Naive B cell (primary cell): ENCODE data around the gene RBM39. TPM values are rescaled to one million over a fixed set of nuclear protein-coding genes. Genes with fewer than 3 reads are reported as not detected.
"Not testable (repeated sequence)": the region's sequence is repeated elsewhere in the genome, so short reads cannot be mapped to it uniquely, and the experiment has no call there.

Source experiments
- ATAC-seq, 2 donors: fragments of 150-1000 bp; cut with Tn5 transposase; 2 replicates each; pipeline ENCODE4 v1.10.0; 2021; ENCODE audit warnings: low read depth in 2 of 2, mild to moderate bottlenecking in 2 of 2, moderate library complexity in 2 of 2
- DNase-seq: peaks from one replicate; pipeline ENCODE4 v3.0.0; 2022
- H3K27ac Mint-ChIP-seq, 6 donors: one replicate each; pipeline ENCODE4 v1.8.0; 2020 to 2022; ENCODE audit warnings: mild to moderate bottlenecking in 6 of 6, mixed read lengths in 6 of 6, moderate library complexity in 5 of 6, inconsistent platforms in 2 of 6
- H3K27me3 Mint-ChIP-seq, 3 donors: one replicate each; pipeline ENCODE4 v1.8.0; 2021 to 2022; ENCODE audit warnings: mixed read lengths in 3 of 3, mild to moderate bottlenecking in 1 of 3
- H3K36me3 Mint-ChIP-seq, 2 donors: one replicate each; pipeline ENCODE4 v1.8.0; 2020 to 2022; ENCODE audit warnings: mixed read lengths in 2 of 2, inconsistent platforms in 1 of 2, mild to moderate bottlenecking in 1 of 2
- H3K4me1 Mint-ChIP-seq, 3 donors: one replicate each; pipeline ENCODE4 v1.8.0; 2020 to 2022; ENCODE audit warnings: mixed read lengths in 3 of 3, inconsistent platforms in 1 of 3, mild to moderate bottlenecking in 1 of 3, moderate library complexity in 1 of 3
- H3K4me3 Mint-ChIP-seq, 8 donors: one replicate each; pipeline ENCODE4 v1.8.0; 2020 to 2022; ENCODE audit warnings: mild to moderate bottlenecking in 8 of 8, mixed read lengths in 8 of 8, moderate library complexity in 8 of 8, inconsistent platforms in 2 of 8
- H3K9me3 Mint-ChIP-seq, 7 donors: one replicate each; pipeline ENCODE4 v1.8.0; 2020 to 2022; ENCODE audit warnings: mixed read lengths in 7 of 7, mild to moderate bottlenecking in 5 of 7, inconsistent platforms in 2 of 7, moderate library complexity in 1 of 7
- polyA plus RNA-seq, 6 donors: library from polyadenylated mRNA; unstranded; fragments of 300-500 nt; fragmentation: Illumina TruSeq; gene quantifications; one replicate each; pipeline ENCODE4 v1.2.3, GENCODE V29; 2021; ENCODE audit warnings: low read depth in 6 of 6

The RBM39 gene
- polyA plus RNA-seq, 6 donors from 2014 or later: 85.4 to 213 (median 173) TPM

DNA sequence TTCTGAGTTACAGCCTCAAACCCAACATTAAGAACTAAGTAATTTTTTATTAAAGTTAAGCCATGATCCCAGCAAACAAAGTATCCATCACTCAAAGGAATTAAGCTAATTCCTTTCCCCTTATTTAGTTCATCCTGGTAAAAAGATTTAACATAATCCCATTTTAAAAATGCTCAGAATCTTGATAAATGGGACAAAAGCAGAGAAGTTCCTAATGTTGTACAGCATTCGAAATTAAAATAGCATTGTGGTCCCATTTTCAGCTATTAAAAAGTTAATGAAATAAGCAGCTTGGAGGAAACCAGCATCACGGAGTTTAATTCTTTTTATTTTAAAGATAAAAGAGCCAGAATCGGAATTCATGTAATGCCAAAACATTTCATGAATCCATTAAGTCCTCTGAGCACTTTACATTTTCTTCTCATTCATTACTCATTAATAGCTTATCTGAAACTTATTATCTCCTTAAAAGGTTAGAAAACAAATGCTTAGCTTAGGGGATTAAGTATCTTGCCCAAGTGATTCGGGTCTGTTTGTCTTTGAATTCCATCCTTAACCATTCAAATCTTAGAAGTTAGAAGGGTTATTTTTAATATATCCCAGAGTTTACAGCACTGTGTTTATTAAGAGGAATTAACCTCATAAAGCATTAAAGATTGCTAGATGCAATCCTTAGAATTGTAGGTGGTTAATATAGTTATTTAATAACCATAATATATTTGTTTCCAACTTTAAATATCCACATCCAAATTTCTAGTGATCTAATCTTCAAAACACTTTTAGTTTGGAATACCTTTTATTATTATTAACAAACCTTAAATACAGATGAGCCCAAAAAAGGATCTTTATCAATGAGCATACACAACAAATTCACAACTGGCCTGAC is 11.2 kb downstream of the RBM39 start:
- DNase-seq: no peak
- Mint-ChIP-seq H3K4me3 (no peak overlapping the region), H3K9me3 (no peaks in the 10 kb centered on the region), H3K27ac (peak overlapping the region in 1 of 6 donors; percentile 53), H3K4me1 (peaks cover 9 to 36% (median 25%) of the 10 kb centered on the region in 3 donors), H3K36me3 (peaks cover 14 to 29% of the 10 kb centered on the region in 2 donors), H3K27me3 (no peaks in the 10 kb centered on the region)
- no peak for ATAC-seq

DNA sequence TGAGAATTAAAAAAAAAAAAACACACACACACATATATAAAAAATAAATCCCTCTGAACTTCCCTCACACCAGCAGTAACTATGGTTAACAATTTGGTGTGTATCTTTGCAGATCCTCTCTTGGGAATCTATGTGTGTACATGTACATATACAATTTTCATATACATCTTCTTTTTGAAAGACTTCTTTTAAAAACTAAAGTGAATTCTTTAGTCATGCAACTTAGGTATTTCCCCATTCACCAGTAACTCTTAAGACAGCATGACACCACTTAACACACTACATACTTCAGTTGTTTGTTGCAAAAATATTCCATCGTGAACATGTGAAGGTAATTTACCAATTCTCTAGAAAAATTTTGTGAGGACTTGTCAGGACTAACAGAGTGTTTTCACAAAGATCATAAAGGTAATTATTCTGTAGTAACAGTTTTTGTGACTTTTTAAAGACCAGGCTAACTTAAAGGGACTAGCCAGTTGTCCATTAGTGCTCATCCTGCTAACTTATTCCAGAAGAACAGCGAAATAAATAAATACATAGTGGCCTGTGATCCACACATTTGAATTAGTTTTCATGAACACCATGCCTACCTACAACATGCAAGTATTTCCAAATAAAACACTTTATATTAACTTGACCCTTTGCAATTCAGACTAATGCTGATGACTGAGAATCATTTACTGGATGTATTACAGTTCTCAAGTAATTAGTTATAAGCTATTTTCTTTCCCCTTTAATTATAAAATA is 12.1 kb downstream of the RBM39 start:
- Mint-ChIP-seq H3K27me3 (no peaks in the 10 kb centered on the region), H3K4me3 (peak overlapping the region in 1 of 8 donors; percentile 27), H3K27ac (peak overlapping the region in 1 of 6 donors; percentile 53), H3K4me1 (peaks cover 12 to 30% (median 25%) of the 10 kb centered on the region in 3 donors), H3K9me3 (no peaks in the 10 kb centered on the region), H3K36me3 (peaks cover 14 to 33% of the 10 kb centered on the region in 2 donors)
- ATAC-seq: no peak
- DNase-seq: no peak

DNA sequence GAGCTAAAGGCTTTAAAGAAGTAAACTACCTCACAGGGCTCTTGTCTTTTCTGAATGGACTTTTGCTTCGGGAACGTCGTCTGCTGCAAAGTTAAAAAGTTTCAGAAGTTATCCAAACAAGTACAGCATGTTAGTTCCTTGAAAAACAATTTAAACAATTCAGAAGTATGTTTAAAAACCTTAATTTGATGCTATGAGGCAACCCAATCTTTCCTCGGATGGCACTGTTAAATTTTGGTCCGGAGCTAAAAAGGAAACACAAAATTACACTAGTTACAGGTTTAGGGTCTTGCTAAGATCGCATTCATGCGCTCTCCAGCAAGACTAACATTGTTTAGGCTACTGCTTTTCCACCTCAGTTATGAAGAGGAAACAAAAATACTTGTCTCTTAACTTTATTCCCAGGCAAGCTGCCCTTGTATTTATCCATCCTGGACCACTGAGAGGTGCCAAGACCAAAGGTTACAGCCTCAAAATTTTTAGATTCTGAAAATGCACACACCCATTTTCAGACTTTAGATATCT is 12.7 kb downstream of the RBM39 start:
- Mint-ChIP-seq H3K27ac (peak overlapping the region in 1 of 6 donors; percentile 53), H3K9me3 (no peaks in the 10 kb centered on the region), H3K4me3 (no peak overlapping the region), H3K36me3 (peaks cover 11 to 27% of the 10 kb centered on the region in 2 donors), H3K27me3 (no peaks in the 10 kb centered on the region), H3K4me1 (peaks cover 9 to 24% (median 21%) of the 10 kb centered on the region in 3 donors)
- no peak for ATAC-seq
- no peak for DNase-seq

DNA sequence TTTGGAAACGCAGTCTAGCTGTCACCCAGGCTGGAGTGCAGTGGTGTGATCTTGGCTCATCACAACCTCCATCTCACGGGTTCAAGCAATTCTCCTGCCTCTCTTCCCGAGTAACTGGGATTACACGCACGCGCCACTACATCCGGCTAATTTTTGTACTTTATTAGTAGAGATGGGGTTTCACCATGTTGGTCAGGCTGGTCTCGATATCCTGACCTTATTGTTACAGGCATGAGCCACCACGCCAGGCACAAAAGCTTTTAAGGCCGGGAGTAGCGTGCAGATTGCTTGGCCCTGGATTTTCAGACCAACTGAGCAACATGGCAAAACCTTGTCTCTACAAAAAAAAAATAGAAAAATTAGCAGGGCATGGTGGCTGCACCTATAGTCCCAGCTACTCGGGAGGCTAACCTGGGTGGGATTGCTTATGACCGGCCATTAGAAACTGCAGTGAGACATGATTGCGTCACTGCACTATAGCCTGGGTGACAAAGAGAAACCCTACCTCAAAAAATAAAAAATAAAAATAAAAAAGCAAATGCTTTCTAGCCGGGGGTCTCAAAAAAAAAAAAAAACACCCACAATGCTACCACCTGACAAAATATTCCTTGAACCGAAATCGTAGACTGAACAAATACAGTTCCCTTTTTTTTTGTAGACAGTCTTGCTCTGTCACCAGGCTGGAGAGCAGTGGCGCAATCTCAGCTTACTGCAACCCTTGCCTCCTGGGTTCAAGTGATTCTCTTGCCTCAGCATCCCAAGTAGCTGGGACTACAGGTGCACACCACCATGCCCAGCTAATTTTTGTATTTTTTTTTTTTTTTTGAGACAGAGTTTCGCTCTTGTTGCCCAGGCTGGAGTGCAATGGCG is 15.0 kb downstream of the RBM39 start:
- H3K9me3 Mint-ChIP-seq: no peaks in the 10 kb centered on the region
- H3K27me3 Mint-ChIP-seq: no peaks in the 10 kb centered on the region
- H3K36me3 Mint-ChIP-seq: peaks cover 0 to 24% of the 10 kb centered on the region in 2 donors
- DNase-seq (no peak), ATAC-seq (no peak)
- H3K4me3 Mint-ChIP-seq: no peak overlapping the region
- peak overlapping the region in 1 of 6 donors; percentile 76 for H3K27ac Mint-ChIP-seq
- H3K4me1 Mint-ChIP-seq: peaks cover 4 to 8% (median 8%) of the 10 kb centered on the region in 3 donors

DNA sequence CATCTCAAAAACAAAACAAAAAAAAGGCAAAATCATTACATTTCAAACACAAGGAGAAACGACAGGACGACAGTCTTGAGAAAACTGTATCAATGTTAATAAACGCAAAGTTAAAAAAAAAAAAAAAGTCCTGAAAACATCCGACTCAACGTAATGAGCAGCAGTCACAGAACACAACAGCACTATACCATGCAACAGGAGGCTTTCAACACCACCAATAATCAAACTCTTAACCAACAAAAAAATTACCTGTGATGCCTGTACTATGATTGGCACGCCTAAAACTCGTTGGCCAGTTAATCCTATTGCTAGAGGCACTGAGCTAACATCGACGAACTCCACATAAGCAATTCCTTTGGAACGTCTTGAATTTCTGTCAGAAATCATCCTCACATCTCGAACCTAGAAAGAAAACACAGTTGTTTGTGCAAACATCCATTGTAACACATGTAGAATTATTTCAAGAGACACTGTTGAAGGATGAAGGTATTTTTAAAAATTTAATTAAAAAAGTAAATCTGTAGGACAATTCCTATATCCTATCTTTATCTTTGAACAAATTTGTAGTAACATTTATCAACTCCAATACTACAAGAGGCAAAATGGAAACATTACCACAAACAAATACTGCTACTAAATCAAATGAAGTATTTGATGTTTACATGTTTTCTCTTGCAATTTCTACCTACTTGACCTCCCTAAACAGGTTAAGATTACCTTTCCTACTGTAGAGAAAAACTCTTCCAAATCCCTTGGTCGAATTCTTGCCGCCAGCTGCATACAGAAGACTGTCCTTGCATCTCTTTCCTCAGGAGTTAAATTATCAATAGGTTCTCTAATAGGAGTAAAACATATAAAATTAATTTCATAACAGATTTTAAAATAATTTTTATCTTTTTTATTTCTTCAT is 17.5 kb downstream of the RBM39 start:
- H3K27me3 Mint-ChIP-seq: no peaks in the 10 kb centered on the region
- H3K4me1 Mint-ChIP-seq: peaks cover 0 to 3% (median 3%) of the 10 kb centered on the region in 3 donors
- H3K27ac Mint-ChIP-seq: peak overlapping the region in 2 of 6 donors; percentile 12 to 60
- no peak overlapping the region for H3K4me3 Mint-ChIP-seq
- ATAC-seq (no peak), DNase-seq (no peak)
- no peaks in the 10 kb centered on the region for H3K9me3 Mint-ChIP-seq
- H3K36me3 Mint-ChIP-seq: peaks cover 10 to 22% of the 10 kb centered on the region in 2 donors

DNA sequence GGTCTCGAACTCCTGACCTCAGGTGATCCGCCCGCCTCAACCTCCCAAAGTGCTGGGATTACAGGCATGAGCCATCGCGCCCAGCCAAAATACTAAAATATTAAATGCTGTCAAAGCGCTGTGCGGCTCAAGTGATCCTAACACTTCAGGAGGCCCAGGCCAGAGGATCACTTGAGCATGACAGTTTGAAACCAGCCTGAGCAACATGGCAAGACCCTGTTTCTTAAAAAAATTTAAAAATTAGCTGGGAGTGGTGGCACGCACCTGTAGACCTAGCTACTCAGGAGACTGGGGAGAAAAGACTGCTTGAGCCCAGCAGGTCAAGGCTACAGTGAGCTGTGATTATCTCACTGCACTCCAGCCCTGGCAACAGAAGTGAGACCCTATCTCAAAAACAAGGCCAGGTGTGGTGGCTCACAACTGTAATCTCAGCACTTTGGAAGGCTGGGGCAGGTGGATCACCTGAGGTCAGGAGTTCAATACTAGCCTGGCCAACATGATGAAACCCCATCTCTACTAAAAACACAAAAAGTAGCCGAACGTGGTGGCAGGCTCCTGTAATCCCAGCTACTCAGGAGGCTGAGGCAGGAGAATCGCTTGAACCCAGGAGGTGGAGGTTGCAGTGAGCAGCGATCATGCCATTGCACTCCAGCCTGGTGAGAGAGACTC is 18.3 kb downstream of the RBM39 start:
- not testable (repeated sequence) for H3K4me3 Mint-ChIP-seq, H3K27me3 Mint-ChIP-seq

DNA sequence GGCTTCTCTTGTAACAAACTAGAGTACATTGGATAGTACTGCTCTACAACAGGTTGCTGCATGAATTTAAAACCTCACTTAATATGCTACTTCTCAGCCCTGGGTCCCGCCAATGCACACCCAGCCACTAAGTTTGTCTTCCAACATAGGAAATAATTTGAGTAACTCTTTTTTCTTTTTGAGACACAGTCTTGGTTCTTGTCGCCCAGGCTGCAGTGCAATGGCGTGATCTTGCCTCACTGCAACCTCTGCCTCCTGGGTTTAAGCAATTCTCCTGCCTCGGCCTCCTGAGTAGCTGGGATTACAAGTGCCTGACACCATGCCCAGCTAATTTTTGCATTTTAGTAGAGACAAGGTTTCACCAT is 18.8 kb downstream of the RBM39 start:
- Mint-ChIP-seq H3K4me3 (peak overlapping the region in 1 of 8 donors; percentile 15), H3K27ac (peak overlapping the region in 3 of 6 donors; percentile 57 to 88 (median 74)), H3K36me3 (peaks cover 10 to 22% of the 10 kb centered on the region in 2 donors)
- not testable (repeated sequence) for H3K9me3 Mint-ChIP-seq, H3K27me3 Mint-ChIP-seq, DNase-seq, ATAC-seq, H3K4me1 Mint-ChIP-seq

More for the DNA sequence above, 18.3 kb downstream of the RBM39 start:
- not testable (repeated sequence) for H3K4me1 Mint-ChIP-seq, DNase-seq, H3K9me3 Mint-ChIP-seq, ATAC-seq
- Mint-ChIP-seq H3K36me3 (peaks cover 10 to 22% of the 10 kb centered on the region in 2 donors), H3K27ac (peak overlapping the region in 5 of 6 donors; percentile 12 to 88 (median 60))

DNA sequence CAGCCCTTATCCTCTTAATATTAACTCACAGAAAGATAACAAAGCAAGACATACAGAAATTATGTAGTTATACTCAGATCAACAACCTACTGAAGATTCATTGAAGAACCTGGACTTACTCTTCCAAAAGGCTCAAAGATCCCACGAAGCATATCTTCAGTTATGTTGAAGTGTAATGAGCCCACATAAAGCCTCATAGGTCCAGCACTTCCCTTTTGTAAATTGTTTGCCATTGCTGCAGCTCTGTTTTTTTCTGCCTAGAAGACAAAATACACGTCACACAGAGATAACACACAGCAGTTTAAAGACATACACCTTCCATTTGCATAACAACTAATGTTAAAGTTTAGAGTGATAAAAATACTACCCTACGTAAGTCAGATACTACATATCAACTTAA is 20.4 kb downstream of the RBM39 start:
- ATAC-seq (no peak), DNase-seq (no peak)
- peaks cover 0 to 3% (median 3%) of the 10 kb centered on the region in 3 donors for H3K4me1 Mint-ChIP-seq

DNA sequence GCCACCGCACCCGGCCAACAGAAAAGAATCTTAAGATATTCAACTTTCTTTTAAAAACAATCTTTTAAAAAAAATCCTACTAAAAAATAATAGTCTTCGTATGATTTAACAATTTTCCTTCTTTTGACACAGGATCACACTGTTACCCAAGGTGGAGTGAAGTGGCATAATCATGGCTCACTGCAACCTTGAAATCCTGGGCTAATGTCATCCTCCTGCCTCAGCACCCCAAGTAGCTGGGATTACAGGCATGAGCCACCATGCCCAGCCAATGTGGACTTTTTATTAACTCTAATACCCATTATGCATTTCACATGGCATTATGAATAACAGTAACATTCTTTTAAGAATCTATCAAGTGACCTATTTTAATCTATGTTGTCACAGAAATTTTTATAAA is 20.8 kb downstream of the RBM39 start:
- Mint-ChIP-seq H3K27ac (peak overlapping the region in 3 of 6 donors; percentile 46 to 83 (median 74)), H3K27me3 (no peaks in the 10 kb centered on the region), H3K9me3 (no peaks in the 10 kb centered on the region), H3K36me3 (peaks cover 10 to 15% of the 10 kb centered on the region in 2 donors), H3K4me3 (no peak overlapping the region), H3K4me1 (peaks cover 0 to 3% (median 3%) of the 10 kb centered on the region in 3 donors)
- no peak for DNase-seq
- no peak for ATAC-seq

More for the DNA sequence above, 20.4 kb downstream of the RBM39 start:
- H3K27ac Mint-ChIP-seq: peak overlapping the region in 4 of 6 donors; percentile 6 to 83 (median 60)
- peaks cover 10 to 18% of the 10 kb centered on the region in 2 donors for H3K36me3 Mint-ChIP-seq
- no peak overlapping the region for H3K4me3 Mint-ChIP-seq
- no peaks in the 10 kb centered on the region for H3K9me3 Mint-ChIP-seq
- no peaks in the 10 kb centered on the region for H3K27me3 Mint-ChIP-seq

DNA sequence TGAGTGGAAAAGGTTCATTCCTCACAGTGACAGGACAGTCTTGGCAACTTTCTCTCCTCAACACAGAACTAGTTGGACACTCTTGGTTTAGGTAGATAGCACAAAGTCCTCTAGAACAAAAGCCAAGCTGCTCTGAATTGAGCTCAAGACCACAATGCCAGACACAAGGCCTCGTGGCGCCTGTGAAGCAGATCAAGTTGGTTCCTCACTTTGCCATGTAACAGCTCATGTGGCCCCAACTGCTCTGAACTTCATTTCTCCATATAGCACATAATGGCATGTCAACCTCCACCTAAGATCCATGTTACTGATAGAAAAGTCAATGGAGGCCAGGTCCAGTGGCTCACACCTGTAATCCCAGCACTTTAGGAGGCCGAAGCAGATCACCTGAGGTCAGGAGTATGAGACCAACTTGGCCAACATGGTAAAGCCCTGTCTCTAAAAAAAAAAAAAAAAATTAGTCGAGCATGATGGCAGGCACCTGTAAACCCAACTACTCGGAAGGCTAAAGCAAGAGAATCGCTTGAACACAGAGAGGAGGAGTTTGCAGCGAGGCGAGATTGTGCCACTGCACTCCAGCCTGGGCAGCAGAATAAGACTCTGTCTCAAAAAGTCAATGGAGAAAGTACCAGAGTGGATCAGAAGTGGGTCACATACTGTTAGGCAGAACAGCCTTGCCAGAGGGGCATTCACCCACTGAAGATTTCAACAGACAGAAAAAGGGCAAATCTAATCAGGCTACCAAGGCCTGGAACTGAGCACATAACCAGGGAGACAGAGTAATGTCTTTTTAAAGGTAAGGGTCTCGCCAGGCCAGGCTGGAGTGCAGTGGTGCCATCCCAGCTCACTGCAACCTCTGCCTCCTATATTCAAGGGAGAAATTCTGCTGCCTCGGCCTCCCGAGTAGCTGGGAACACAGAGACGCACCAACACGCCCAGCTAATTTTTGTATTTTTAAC is 21.6 kb downstream of the RBM39 start:
- Mint-ChIP-seq H3K4me1 (peaks cover 0 to 3% (median 3%) of the 10 kb centered on the region in 3 donors), H3K9me3 (no peaks in the 10 kb centered on the region), H3K4me3 (peak overlapping the region in 2 of 8 donors; percentile 24 to 41), H3K27me3 (no peaks in the 10 kb centered on the region), H3K27ac (peak overlapping the region in 5 of 6 donors; percentile 3 to 87 (median 51)), H3K36me3 (peaks cover 17 to 19% of the 10 kb centered on the region in 2 donors)
- DNase-seq: no peak
- ATAC-seq: peak in 1 of 2 donors; percentile 7
